B cell (primary cell): ENCODE results near the gene DHX8.

Experiments used
- EZH2 ChIP-seq: IDR thresholded peaks from 2 replicates; pipeline ENCODE4 v1.6.1; 2012; ENCODE audit warnings: borderline replicate concordance, low read depth, mild to moderate bottlenecking, moderate library complexity, low read length; ENCODE audit not compliant: insufficient read depth, poor library complexity, severe bottlenecking
- TF ChIP-seq, protein P1 (sequence below): fragments of 200-600 bp; IDR thresholded peaks from one replicate; pipeline ENCODE4 v1.8.0; 2022; ENCODE audit warnings: antibody characterized with exemption, mild to moderate bottlenecking

DNA sequence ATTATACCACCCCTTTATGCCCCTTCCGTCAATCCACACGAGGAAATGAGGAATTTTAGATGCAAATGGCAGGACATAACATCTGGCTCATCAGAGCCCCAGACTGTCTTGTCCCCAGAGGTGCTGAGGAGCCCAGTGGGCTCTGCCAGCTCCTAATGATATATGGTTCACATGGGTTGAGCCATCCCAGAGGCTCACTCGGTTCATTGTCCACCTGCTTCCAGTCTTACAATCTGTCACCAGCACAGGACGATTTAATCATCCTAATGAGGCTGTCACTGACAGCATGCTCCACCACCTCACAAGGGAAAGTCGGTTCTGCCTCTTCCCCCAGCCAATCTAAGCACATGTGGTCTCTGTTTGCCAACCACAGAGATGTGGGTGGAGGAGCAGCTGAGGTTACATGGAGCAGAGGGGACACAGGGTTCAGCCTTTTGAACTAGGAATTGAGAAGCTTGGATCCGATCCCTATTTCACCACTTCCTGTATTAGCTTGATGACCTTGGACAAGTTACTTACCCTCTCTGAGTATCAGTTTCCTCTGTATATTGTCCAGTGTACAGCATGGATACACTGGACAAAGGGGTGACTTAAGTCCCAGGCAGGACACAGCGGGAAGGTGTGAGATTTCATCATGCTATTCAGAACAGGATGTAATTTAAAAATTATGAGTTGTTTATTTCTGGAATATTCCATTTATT lies 27.0 kb upstream of the DHX8 start:
- no peak for TF ChIP-seq EZH2
- TF ChIP-seq, protein P1, sequence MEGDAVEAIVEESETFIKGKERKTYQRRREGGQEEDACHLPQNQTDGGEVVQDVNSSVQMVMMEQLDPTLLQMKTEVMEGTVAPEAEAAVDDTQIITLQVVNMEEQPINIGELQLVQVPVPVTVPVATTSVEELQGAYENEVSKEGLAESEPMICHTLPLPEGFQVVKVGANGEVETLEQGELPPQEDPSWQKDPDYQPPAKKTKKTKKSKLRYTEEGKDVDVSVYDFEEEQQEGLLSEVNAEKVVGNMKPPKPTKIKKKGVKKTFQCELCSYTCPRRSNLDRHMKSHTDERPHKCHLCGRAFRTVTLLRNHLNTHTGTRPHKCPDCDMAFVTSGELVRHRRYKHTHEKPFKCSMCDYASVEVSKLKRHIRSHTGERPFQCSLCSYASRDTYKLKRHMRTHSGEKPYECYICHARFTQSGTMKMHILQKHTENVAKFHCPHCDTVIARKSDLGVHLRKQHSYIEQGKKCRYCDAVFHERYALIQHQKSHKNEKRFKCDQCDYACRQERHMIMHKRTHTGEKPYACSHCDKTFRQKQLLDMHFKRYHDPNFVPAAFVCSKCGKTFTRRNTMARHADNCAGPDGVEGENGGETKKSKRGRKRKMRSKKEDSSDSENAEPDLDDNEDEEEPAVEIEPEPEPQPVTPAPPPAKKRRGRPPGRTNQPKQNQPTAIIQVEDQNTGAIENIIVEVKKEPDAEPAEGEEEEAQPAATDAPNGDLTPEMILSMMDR: no peak
